MCF 10A (cell line): ENCODE results near the gene IFNA13. TPM values are rescaled to one million over a fixed set of nuclear protein-coding genes. Genes with fewer than 3 reads are reported as not detected.

Source experiments
- Bru-seq: library from RNA; stranded (reverse); fragments of 400-500 nt; gene quantifications from one replicate; lab custom pipeline; 2021; lab: Mats Ljungman, UMichigan
- BruChase-seq, 2 experiments: library from RNA; stranded (reverse); fragments of 400-500 nt; gene quantifications; one replicate each; lab custom pipeline; 2021; lab: Mats Ljungman, UMichigan
- BruUV-seq: library from RNA; stranded (reverse); fragments of 400-500 nt; replicated peaks from 2 replicates; lab custom pipeline; 2021; lab: Mats Ljungman, UMichigan
- CTCF ChIA-PET: fragments of 300-600 bp; sonication (Branson Sonifier 250); formaldehyde crosslinking; extraction: SDS; loops from one replicate; lab custom pipeline; 2021; ENCODE audit warnings: antibody characterized with exemption, inconsistent platforms; lab: Yijun Ruan, JAX
- POLR2A ChIA-PET: fragments of 300-600, 350-650 bp; sonication (Branson Sonifier 250); formaldehyde crosslinking; extraction: SDS; loops from one replicate; lab custom pipeline; 2020; ENCODE audit warnings: antibody characterized with exemption, inconsistent platforms; lab: Yijun Ruan, JAX
- DNase-seq: peaks from one replicate; pipeline ENCODE4 v3.0.0-alpha.2; 2018; ENCODE audit not compliant: unreplicated experiment
- H3K27ac Mint-ChIP-seq: one replicate; pipeline ENCODE4 v1.8.0; 2022; ENCODE audit warnings: mild to moderate bottlenecking, low read depth, mixed read lengths; ENCODE audit not compliant: unreplicated experiment
- H3K27me3 Mint-ChIP-seq: one replicate; pipeline ENCODE4 v1.8.0; 2022; ENCODE audit warnings: mixed read lengths; ENCODE audit not compliant: insufficient read depth, unreplicated experiment
- H3K36me3 Mint-ChIP-seq: one replicate; pipeline ENCODE4 v1.8.0; 2022; ENCODE audit warnings: mild to moderate bottlenecking, moderate library complexity, mixed read lengths; ENCODE audit not compliant: insufficient read depth, unreplicated experiment
- H3K4me1 Mint-ChIP-seq: one replicate; pipeline ENCODE4 v1.8.0; 2022; ENCODE audit warnings: mixed read lengths; ENCODE audit not compliant: insufficient read depth, unreplicated experiment
- H3K4me3 Mint-ChIP-seq: one replicate; pipeline ENCODE4 v1.8.0; 2022; ENCODE audit warnings: mild to moderate bottlenecking, moderate library complexity, mixed read lengths; ENCODE audit not compliant: unreplicated experiment
- H3K9me3 Mint-ChIP-seq: one replicate; pipeline ENCODE4 v1.8.0; 2022; ENCODE audit warnings: mixed read lengths; ENCODE audit not compliant: unreplicated experiment
- intact Hi-C: fragments of 100-400 bp; cut with micrococcal nuclease; formaldehyde crosslinking; loops from 2 replicates; pipeline ENCODE4 v1.14.1; 2022
- long read RNA-seq: library from polyadenylated mRNA; stranded (forward); transcript quantifications from one replicate; pipeline ENCODE4 v2.0.0, GENCODE V29; 2022
- total RNA-seq: library from RNA; stranded (reverse); gene quantifications from 2 replicates; pipeline ENCODE4 v1.2.3, GENCODE V29; 2022
- TF ChIP-seq, protein P1 (sequence below): fragments of 200-600 bp; IDR thresholded peaks from one replicate; pipeline ENCODE4 v1.8.0; 2022; ENCODE audit warnings: antibody characterized with exemption, mild to moderate bottlenecking; ENCODE audit not compliant: unreplicated experiment

The IFNA13 gene
- total RNA-seq (not detected in 2 replicates), Bru-seq, nascent RNA (not detected), BruChase-seq, experiment 1, labeled RNA remaining after a 6-hour chase (not detected), BruChase-seq, experiment 2, labeled RNA remaining after a 2-hour chase (not detected)
- long read RNA-seq: 0 reads

DNA sequence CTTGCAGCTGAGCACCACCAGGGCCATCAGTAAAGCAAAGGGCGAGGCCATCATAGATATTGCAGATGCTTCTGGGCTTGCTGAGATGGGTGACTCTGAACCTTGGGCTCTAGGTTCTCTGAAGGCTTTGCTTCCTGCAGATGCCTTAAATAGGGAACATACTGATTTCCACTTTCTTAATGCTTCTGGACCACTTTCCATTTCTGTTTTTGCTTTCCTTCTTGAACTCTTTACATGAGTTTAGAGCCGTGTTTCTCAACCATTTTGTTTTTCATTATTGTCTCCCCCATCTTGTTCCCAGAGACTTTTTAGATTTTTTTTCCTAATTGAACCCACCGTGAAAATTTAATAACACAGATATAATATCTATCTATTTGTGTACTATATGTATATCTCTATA, at the start of gene IFNA13:
IFNA13 (minus strand) TSS at position 101 of the 400 bp plus-strand sequence; CDS start at position 54, 47 bp downstream.
- BruUV-seq: no TSS peak
- CTCF ChIA-PET: no interaction called here
- no peak for DNase-seq

GRCh38 chr9:21415493-21416267, 47.8 kb upstream of the IFNA13 start:
- H3K27ac Mint-ChIP-seq: no peak overlapping the region
- DNase-seq: no peak
- peaks cover 12% of the 10 kb centered on the region for H3K27me3 Mint-ChIP-seq
- no TSS peak for BruUV-seq
- no peaks in the 10 kb centered on the region for H3K36me3 Mint-ChIP-seq
- no peaks in the 10 kb centered on the region for H3K4me1 Mint-ChIP-seq
- TF ChIP-seq, protein P1, sequence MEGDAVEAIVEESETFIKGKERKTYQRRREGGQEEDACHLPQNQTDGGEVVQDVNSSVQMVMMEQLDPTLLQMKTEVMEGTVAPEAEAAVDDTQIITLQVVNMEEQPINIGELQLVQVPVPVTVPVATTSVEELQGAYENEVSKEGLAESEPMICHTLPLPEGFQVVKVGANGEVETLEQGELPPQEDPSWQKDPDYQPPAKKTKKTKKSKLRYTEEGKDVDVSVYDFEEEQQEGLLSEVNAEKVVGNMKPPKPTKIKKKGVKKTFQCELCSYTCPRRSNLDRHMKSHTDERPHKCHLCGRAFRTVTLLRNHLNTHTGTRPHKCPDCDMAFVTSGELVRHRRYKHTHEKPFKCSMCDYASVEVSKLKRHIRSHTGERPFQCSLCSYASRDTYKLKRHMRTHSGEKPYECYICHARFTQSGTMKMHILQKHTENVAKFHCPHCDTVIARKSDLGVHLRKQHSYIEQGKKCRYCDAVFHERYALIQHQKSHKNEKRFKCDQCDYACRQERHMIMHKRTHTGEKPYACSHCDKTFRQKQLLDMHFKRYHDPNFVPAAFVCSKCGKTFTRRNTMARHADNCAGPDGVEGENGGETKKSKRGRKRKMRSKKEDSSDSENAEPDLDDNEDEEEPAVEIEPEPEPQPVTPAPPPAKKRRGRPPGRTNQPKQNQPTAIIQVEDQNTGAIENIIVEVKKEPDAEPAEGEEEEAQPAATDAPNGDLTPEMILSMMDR: no peak
- H3K9me3 Mint-ChIP-seq: no peaks in the 10 kb centered on the region
- no peak overlapping the region for H3K4me3 Mint-ChIP-seq
- intact Hi-C loops: no loop called here
- POLR2A ChIA-PET: no interaction called here
- CTCF ChIA-PET: interaction anchor here (1.0 kb wide), 1 partner anchor 163 kb away, joined by 3 read pairs; no protein-coding TSS in a partner anchor

More for the DNA sequence above, at the start of gene IFNA13:
- Mint-ChIP-seq H3K36me3 (no peaks in the 10 kb centered on the region), H3K27me3 (peaks cover 66% of the 10 kb centered on the region), H3K4me1 (no peaks in the 10 kb centered on the region), H3K27ac (no peak within 1 kb of the TSS), H3K4me3 (no peak within 1 kb of the TSS), H3K9me3 (no peaks in the 10 kb centered on the region)
- TF ChIP-seq, protein P1: no peak
- POLR2A ChIA-PET: interaction anchor here (1.1 kb wide), 1 partner anchor 11 kb away, joined by 3 read pairs; no protein-coding TSS in a partner anchor
- intact Hi-C loops: no loop called here

GRCh38 chr9:21414220-21414940, 46.5 kb upstream of the IFNA13 start:
- TF ChIP-seq, protein P1: no peak
- CTCF ChIA-PET: interaction anchor here (0.6 kb wide), 1 partner anchor 18 kb away, joined by 3 read pairs; no protein-coding TSS in a partner anchor
- DNase-seq: no peak
- H3K36me3 Mint-ChIP-seq: no peaks in the 10 kb centered on the region
- intact Hi-C loops: no loop called here
- POLR2A ChIA-PET: no interaction called here
- H3K9me3 Mint-ChIP-seq: no peaks in the 10 kb centered on the region
- no TSS peak for BruUV-seq
- peaks cover 20% of the 10 kb centered on the region for H3K27me3 Mint-ChIP-seq
- H3K4me3 Mint-ChIP-seq: no peak overlapping the region
- no peaks in the 10 kb centered on the region for H3K4me1 Mint-ChIP-seq
- no peak overlapping the region for H3K27ac Mint-ChIP-seq

DNA sequence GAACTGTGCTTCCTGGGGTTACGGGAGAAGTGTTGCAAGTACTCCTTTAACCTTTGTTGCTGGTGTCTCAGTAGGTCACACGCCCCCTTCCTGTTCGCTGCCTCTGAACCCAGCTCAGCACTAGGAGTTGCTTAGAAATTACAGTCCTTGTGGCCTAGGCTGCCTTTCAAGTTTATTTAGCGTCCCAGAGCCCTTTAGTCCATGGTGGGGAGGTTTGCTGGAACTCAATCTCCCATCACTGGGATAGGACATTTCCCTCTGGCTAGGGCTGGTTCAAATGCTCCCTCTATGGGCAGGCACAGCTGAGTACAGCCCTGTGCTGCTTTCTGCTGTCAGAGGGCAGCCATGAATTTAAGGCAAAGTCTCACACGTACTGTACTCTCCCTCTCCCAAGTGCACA, 45.8 kb upstream of the IFNA13 start:
- no peak overlapping the region for H3K27ac Mint-ChIP-seq
- peaks cover 20% of the 10 kb centered on the region for H3K27me3 Mint-ChIP-seq
- intact Hi-C loops: no loop called here
- ChIA-PET CTCF (no interaction called here), POLR2A (no interaction called here)
- H3K4me3 Mint-ChIP-seq: no peak overlapping the region
- H3K4me1 Mint-ChIP-seq: no peaks in the 10 kb centered on the region
- no TSS peak for BruUV-seq
- TF ChIP-seq, protein P1: no peak
- peak; percentile 2 for DNase-seq
- H3K36me3 Mint-ChIP-seq: no peaks in the 10 kb centered on the region
- H3K9me3 Mint-ChIP-seq: no peaks in the 10 kb centered on the region
